Type B pancreatic cell (in vitro differentiated cells): Measurements from ENCODE around the gene BNC2. TPM values are rescaled to one million over a fixed set of nuclear protein-coding genes. Genes with fewer than 3 reads are reported as not detected.
A peak's percentile ranks its signal among the peaks of the same experiment; 100 is the strongest.

ENCODE experiments used
- DNase-seq: peaks from one replicate; pipeline ENCODE4 v3.0.0; 2021; ENCODE audit warnings: mixed read lengths; ENCODE audit not compliant: unreplicated experiment; ENCODE audit errors: extremely low spot score
- H3K27ac Mint-ChIP-seq: 2 replicates; pipeline ENCODE4 v1.8.0; 2021; ENCODE audit warnings: mild to moderate bottlenecking, mixed read lengths
- H3K27me3 Mint-ChIP-seq: 2 replicates; pipeline ENCODE4 v1.8.0; 2021; ENCODE audit warnings: mixed read lengths
- H3K36me3 Mint-ChIP-seq: 2 replicates; pipeline ENCODE4 v1.8.0; 2021; ENCODE audit warnings: mixed read lengths
- H3K4me1 Mint-ChIP-seq: one replicate; pipeline ENCODE4 v1.8.0; 2021; ENCODE audit warnings: mixed read lengths; ENCODE audit not compliant: unreplicated experiment
- H3K4me3 Mint-ChIP-seq: 2 replicates; pipeline ENCODE4 v1.8.0; 2021; ENCODE audit warnings: mild to moderate bottlenecking, mixed read lengths
- H3K9me3 Mint-ChIP-seq: 2 replicates; pipeline ENCODE4 v1.8.0; 2021; ENCODE audit warnings: mixed read lengths
- total RNA-seq: library from RNA; stranded (reverse); gene quantifications from 2 replicates; pipeline ENCODE4 v1.2.1, GENCODE V29; 2021; ENCODE audit warnings: low replicate concordance
- TF ChIP-seq, protein P1 (sequence below): fragments of 200-600 bp; sonication (generic); conservative IDR thresholded peaks from 2 replicates; pipeline ENCODE4 v1.5.0; 2021; ENCODE audit warnings: antibody characterized with exemption, mild to moderate bottlenecking

The BNC2 gene
- total RNA-seq, 1 donor from 2014 or later: 80.9 TPM

DNA sequence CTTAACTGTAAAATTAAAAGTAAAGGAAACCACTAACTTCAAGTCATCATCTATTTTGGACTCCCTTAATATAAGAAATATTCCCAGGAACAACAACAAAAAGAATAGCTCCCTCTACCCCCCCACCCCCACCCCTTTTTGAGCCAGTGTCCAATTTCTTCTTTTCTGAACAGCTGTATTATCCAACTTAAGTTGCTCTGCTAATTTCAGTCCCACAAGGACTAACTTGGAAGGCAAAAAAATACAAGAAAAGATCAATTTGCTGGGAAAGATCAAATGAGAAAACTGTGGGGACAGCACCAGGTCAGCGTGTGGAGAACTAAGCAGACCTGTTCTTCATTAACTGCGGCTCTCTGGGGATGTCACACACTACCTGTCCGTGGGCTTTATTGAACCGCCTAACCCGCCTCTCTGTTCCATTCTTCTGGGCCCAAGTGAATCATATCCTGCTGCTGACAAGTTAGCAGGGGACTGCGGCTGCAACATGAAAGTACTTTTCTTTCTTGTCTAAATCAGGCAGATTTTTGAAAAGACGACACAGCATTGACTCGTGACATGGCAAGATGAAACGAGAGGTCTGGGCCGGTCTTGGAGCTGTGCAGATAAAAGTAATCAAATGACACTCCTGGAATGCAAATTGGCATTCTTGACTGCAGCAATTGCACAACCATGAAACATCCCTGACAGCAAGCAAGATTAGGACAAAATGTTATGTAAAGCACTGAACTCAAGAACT, 2.7 kb downstream of the BNC2 start:
- Mint-ChIP-seq H3K4me1 (peaks cover 32% of the 10 kb centered on the region), H3K36me3 (no peaks in the 10 kb centered on the region), H3K9me3 (no peaks in the 10 kb centered on the region), H3K4me3 (peak overlapping the region; percentile 98), H3K27ac (peak overlapping the region; percentile 82), H3K27me3 (peaks cover 34% of the 10 kb centered on the region)
- no peak for DNase-seq
- TF ChIP-seq, protein P1, sequence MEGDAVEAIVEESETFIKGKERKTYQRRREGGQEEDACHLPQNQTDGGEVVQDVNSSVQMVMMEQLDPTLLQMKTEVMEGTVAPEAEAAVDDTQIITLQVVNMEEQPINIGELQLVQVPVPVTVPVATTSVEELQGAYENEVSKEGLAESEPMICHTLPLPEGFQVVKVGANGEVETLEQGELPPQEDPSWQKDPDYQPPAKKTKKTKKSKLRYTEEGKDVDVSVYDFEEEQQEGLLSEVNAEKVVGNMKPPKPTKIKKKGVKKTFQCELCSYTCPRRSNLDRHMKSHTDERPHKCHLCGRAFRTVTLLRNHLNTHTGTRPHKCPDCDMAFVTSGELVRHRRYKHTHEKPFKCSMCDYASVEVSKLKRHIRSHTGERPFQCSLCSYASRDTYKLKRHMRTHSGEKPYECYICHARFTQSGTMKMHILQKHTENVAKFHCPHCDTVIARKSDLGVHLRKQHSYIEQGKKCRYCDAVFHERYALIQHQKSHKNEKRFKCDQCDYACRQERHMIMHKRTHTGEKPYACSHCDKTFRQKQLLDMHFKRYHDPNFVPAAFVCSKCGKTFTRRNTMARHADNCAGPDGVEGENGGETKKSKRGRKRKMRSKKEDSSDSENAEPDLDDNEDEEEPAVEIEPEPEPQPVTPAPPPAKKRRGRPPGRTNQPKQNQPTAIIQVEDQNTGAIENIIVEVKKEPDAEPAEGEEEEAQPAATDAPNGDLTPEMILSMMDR: no peak

- DNase-seq: no peak
- Mint-ChIP-seq H3K4me1 (peaks cover 25% of the 10 kb centered on the region), H3K27ac (no peak overlapping the region), H3K27me3 (peaks cover 25% of the 10 kb centered on the region), H3K36me3 (peaks cover 5% of the 10 kb centered on the region), H3K4me3 (peak overlapping the region; percentile 98), H3K9me3 (no peaks in the 10 kb centered on the region)
- TF ChIP-seq, protein P1: no peak
Observed at GRCh38 chr9:16866587-16866986, 3.9 kb downstream of the BNC2 start.

- Mint-ChIP-seq H3K4me3 (peak overlapping the region; percentile 66), H3K27me3 (peaks cover 22% of the 10 kb centered on the region)
- no peak for DNase-seq
Observed at GRCh38 chr9:16864649-16865434, 5.6 kb downstream of the BNC2 start.

GRCh38 chr9:16848179-16848578, 22.3 kb downstream of the BNC2 start:
- Mint-ChIP-seq H3K4me1 (peaks cover 9% of the 10 kb centered on the region), H3K27ac (no peak overlapping the region), H3K4me3 (no peak overlapping the region), H3K36me3 (peaks cover 4% of the 10 kb centered on the region), H3K27me3 (no peaks in the 10 kb centered on the region), H3K9me3 (no peaks in the 10 kb centered on the region)
- TF ChIP-seq, protein P1: no peak
- no peak for DNase-seq

More at GRCh38 chr9:16864649-16865434, 5.6 kb downstream of the BNC2 start:
- TF ChIP-seq, protein P1: no peak
- H3K9me3 Mint-ChIP-seq: no peaks in the 10 kb centered on the region
- peak overlapping the region; percentile 17 for H3K27ac Mint-ChIP-seq
- peaks cover 16% of the 10 kb centered on the region for H3K36me3 Mint-ChIP-seq
- peaks cover 25% of the 10 kb centered on the region for H3K4me1 Mint-ChIP-seq

- no peak for DNase-seq
- Mint-ChIP-seq H3K4me1 (peaks cover 5% of the 10 kb centered on the region), H3K4me3 (no peak overlapping the region), H3K27ac (no peak overlapping the region), H3K9me3 (no peaks in the 10 kb centered on the region), H3K36me3 (no peaks in the 10 kb centered on the region), H3K27me3 (no peaks in the 10 kb centered on the region)
- TF ChIP-seq, protein P1: no peak
Observed at GRCh38 chr9:16846986-16847385, 23.5 kb downstream of the BNC2 start.
